ENCODE results near the gene POU3F3.

Gene POU3F3

DNA sequence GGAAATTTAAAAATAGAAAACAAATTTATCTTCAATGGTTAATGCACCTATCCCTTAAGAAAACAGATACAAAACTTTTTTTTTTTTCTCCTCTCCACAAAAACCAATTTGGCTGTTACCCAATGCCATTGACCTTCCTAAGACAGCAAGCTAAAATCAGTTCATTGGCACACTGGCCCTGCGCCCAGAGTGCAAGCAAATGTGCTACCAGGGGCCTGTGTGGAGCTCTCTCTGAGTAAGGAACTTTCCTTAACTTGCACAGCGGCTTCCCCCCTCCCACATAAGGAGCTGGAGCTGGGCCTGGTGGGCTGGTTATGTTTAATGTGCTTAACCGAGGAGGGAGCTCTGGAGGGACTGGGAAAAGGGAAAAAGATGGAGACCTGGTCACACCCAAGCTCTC, 17.6 kb upstream of the POU3F3 start:
- no peak for FAIRE-seq
- DNase-seq (ENCODE audit: insufficient read length) = no peak
- TF ChIP-seq POLR2AphosphoS5 (IDR thresholded peaks at IDR 0.05; ENCODE audit: low read depth, low read length) (no peak), TAF1 (IDR thresholded peaks at IDR 0.05; ENCODE audit: borderline replicate concordance, low read depth, low read length) (no peak), POLR2A (IDR thresholded peaks at IDR 0.05; ENCODE audit: low read depth, low read length) (no peak)

DNA sequence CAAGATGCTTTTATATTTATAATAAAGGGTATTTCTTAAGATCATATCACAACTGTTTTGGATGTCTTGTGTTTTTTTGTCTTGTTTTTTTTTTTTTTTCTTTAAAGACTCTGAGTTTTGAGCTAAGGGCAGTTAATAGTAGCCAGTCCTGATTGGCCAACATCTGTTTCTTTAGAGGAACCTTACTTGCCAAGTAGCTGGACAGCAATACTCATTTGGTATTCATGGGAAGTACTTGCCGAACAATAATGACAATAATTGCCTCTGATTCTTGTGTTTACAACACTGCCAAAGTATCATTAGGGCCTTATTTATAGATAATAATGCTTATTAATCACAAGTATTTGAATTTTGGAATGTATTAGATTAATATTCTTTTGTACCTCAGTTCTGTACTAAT, 17.1 kb upstream of the POU3F3 start:
- DNase-seq (ENCODE audit: insufficient read length) = no peak
- no peak for TF ChIP-seq POLR2AphosphoS5 (IDR thresholded peaks at IDR 0.05; ENCODE audit: low read depth, low read length)
- no peak for TF ChIP-seq POLR2A (IDR thresholded peaks at IDR 0.05; ENCODE audit: low read depth, low read length)
- FAIRE-seq = no peak

DNA sequence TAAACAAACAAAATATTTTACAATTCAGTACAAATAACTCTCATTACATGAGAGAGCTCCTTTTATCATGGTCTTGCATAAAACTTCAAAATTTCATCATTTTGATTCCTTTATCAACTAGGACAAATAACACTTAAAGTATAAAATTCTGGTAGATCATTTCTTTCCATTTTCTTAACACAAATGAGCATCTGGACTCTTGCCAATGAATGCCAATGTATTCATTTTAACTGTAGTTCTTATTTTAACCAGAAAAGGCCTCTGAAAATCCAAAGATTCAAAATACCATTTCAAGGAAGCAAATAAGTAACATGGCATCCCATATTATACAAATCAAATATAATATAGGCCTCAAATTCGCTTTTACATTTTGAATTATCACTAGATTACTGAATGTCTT, 13.8 kb upstream of the POU3F3 start:
- TF ChIP-seq POLR2AphosphoS5 (IDR thresholded peaks at IDR 0.05; ENCODE audit: low read depth, low read length) (no peak), TAF1 (IDR thresholded peaks at IDR 0.05; ENCODE audit: borderline replicate concordance, low read depth, low read length) (no peak), POLR2A (IDR thresholded peaks at IDR 0.05; ENCODE audit: low read depth, low read length) (no peak)
- DNase-seq (ENCODE audit: insufficient read length) (no peak), FAIRE-seq (no peak)

DNA sequence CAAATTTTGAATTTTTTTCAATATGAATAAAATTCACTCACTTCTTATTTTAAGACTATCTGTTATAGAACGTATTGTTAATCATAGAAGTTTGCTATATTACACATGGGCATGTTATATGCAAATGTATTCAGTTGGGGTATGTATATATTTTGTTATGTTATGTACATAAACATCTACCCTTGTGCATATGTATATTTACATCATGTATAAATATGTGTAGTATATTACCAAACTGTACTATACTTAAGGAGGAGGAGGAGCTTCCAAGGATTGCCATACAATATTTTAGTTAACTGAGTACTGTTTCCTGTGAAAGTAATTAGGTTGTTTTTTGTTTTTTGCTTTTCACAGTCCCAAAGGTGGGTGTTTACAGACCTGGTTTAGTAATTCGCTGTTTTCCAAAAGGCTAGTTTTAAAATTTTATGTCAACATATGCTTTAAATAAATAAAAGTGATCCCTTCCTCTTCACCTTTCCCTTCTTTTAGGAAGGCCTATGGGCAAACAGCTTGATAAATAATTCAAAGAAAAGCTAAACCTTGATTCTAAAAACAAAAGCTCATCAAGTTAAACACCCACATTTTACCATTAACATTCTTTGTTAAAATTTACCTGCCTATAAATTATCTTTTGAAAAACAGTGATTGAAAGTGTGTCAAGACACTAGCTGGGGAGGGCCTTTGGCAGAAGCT, 12.9 kb upstream of the POU3F3 start:
- DNase-seq (ENCODE audit: insufficient read length) (no peak), FAIRE-seq (no peak)
- TF ChIP-seq TAF1 (IDR thresholded peaks at IDR 0.05; ENCODE audit: borderline replicate concordance, low read depth, low read length) (no peak), POLR2AphosphoS5 (IDR thresholded peaks at IDR 0.05; ENCODE audit: low read depth, low read length) (no peak), POLR2A (IDR thresholded peaks at IDR 0.05; ENCODE audit: low read depth, low read length) (no peak)

DNA sequence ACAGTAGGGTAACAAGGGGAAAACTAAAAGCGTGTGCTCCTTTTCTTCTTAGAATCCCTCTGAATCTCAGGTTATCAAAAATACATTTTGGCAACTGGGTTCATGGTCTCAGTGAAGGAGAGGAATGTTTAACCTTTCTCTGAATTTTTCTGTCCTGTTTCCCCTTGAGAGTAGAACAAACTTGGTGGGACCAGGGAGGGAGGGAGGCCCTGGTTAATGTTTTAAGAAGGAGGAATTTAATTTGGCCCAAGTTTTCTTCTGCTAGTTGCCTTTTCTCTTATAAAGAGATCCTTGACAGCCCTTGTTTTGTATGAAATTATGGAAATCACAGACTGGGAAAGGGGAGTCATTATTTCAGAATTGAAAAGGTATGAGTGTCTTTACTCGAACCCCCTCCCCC, 12.2 kb upstream of the POU3F3 start:
- FAIRE-seq (no peak), DNase-seq (ENCODE audit: insufficient read length) (no peak)
- TF ChIP-seq POLR2AphosphoS5 (IDR thresholded peaks at IDR 0.05; ENCODE audit: low read depth, low read length) (no peak), POLR2A (IDR thresholded peaks at IDR 0.05; ENCODE audit: low read depth, low read length) (no peak), TAF1 (IDR thresholded peaks at IDR 0.05; ENCODE audit: borderline replicate concordance, low read depth, low read length) (no peak)

DNA sequence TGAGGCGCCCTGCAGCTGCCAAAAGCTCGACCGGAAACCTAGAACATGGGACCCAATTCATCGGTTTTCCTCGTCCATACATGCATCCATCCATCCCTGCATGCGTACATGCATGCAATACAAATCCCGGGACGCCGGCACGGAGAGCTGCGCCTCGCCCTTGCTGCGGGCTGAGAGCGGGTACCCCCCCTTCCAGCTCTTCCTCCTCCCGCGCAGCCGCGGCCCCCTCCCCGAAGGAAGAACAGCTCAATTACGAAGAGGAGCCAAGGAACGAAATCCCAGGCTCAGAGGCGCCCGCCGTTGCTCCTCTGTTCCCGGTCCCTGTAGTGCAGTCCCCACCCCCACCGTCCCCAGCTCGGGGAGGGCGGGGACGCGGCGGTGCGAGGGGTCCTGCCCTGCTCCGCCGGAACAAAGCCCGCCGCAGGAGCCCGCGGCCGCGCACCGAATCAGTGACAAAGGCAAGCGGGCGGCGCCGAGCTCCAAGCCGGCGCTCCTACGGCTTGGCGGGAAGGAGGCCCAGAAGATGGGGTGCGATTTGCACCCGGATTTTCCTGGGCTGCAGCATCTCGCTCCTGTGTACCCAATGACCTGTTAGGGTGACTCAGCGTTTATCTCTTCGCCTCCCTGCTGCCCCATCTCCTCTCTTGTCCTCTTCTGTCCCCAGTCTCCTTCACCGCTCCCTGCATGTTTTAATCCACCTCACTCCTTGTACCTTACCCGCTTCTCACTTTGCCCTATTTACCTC, 8.9 kb upstream of the POU3F3 start:
- FAIRE-seq (no peak), DNase-seq (ENCODE audit: insufficient read length) (no peak)
- no peak for TF ChIP-seq TAF1 (IDR thresholded peaks at IDR 0.05; ENCODE audit: borderline replicate concordance, low read depth, low read length)

DNA sequence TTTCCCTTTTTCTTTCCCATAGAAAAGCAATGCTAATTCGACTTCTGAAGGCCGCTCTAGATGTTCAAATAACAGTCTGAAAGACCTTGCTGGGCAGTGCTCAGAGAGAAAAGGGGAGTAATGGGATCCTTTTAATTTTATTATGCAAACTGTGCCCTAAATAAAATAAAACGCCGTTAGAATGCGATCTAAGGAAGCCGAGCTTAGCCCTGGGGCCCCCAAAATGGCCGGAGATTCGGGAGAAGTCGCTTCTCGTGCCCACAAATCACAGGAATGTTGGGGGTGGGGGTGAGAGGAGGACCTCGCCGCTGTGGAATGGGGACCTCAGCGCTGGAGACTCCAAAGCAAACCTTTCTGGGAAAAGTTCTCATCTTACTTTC, 8.4 kb upstream of the POU3F3 start:
- DNase-seq (ENCODE audit: insufficient read length) = no peak
- TF ChIP-seq POLR2A (IDR thresholded peaks at IDR 0.05; ENCODE audit: low read depth, low read length) (no peak), POLR2AphosphoS5 (IDR thresholded peaks at IDR 0.05; ENCODE audit: low read depth, low read length) (no peak), TAF1 (IDR thresholded peaks at IDR 0.05; ENCODE audit: borderline replicate concordance, low read depth, low read length) (no peak)
- no peak for FAIRE-seq

DNA sequence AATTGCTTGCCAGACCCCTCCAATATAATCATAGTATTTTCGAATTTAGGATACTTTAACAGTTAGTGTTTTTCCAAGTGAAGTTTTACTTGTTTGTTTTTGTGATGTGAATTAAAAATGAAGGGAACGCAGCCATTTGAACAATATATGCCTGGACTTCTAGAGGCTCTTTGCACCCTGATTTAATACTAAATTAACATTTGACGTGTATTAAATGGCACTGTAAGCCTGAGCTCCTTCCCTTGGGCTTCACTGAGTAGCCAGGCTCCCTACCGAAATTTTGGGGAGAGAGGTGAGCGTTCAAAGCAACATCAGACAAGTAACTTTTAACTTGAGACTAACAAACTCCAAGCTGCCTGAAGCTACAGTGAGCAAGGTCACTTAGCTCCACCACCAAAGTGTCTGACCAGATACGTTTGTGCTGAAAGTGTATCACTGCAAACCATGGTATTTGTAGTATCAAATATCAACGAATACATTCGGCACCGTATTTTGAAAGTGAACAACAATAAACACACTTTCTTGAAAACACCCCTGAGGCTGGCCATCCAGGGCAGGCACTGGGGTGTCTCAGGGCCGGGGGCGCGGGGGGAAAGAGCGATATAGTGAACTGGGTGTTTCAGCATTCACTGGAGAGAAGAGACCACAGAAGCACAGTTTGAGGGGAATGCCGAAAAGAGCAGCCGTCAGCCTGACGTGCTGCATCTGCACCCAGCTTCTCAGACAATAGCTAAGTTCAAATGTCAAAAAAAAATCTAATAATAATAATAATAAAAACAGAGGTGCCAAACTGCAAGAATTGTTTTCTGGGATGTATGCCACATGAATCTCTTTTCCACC, 7.7 kb upstream of the POU3F3 start:
- DNase-seq (ENCODE audit: insufficient read length) (no peak), FAIRE-seq (no peak)
- no peak for TF ChIP-seq POLR2A (IDR thresholded peaks at IDR 0.05; ENCODE audit: low read depth, low read length)
- no peak for TF ChIP-seq POLR2AphosphoS5 (IDR thresholded peaks at IDR 0.05; ENCODE audit: low read depth, low read length)
- TF ChIP-seq TAF1 (IDR thresholded peaks at IDR 0.05; ENCODE audit: borderline replicate concordance, low read depth, low read length) = no peak

DNA sequence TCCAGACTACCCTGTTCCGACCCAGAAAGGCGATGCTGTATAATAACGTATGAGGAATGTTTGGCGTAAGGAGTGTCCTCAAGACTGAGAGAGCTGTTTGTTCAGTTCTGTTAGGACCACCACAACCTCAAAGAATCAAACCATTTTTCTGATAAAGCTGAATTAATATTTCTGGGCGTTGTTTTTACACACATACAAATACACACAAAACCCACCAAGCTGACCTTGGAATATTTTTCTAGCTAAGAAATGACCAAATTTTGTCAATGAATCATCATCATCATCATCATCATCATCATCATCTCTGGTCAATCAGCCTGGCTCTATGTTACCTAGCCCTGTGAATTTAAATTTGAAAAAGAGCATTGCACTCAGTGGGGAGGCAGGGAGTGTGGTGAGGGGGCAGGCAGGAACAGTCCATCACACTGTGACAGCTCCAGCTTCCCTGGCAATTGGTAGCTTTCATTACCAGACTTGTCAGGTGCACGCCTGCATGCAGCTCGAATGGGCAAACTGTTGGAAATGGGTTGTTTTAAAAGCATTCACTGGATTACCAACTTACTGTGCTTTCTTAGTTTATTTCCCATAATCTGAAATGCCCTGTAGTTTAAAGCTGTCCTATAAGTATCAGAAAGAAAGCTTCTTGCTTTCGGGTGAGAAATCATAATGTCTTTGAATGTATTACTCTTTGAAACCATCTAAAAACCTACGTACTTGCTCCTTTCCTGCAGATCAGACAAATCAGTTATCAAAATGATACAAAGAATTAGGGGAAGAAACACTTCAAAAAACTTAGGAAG, 6.9 kb upstream of the POU3F3 start:
- TF ChIP-seq POLR2AphosphoS5 (IDR thresholded peaks at IDR 0.05; ENCODE audit: low read depth, low read length) = no peak
- FAIRE-seq = no peak
- no peak for DNase-seq (ENCODE audit: insufficient read length)

DNA sequence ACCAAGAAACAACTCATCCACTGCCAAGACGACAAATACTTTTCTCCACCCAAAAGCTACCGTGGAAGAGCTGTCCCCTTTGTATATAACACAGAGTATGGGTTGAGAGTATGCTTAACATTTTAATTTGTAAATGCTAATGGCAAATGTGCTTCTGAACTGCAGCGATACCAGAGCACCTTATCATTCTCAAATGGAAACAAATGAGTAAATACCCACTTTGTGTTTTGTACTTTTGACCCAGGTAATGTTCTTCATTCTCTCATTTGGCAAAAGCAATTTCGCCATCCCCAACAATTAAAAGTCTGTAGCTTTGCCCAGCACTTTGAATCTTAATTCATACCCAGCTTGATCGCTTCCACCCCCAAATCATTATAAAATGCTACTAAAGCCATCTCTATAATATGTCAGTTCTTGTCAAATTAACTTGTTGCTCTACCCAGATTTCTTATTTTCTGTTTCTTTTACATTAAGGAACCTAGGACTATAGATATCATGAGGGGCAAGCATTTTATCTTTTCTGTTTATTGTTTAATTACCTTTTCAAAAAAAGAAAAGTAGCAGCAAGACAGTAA, 6.2 kb upstream of the POU3F3 start:
- DNase-seq (ENCODE audit: insufficient read length) (no peak), FAIRE-seq (no peak)
- TF ChIP-seq POLR2A (IDR thresholded peaks at IDR 0.05; ENCODE audit: low read depth, low read length) (no peak), TAF1 (IDR thresholded peaks at IDR 0.05; ENCODE audit: borderline replicate concordance, low read depth, low read length) (no peak), POLR2AphosphoS5 (IDR thresholded peaks at IDR 0.05; ENCODE audit: low read depth, low read length) (no peak)

DNA sequence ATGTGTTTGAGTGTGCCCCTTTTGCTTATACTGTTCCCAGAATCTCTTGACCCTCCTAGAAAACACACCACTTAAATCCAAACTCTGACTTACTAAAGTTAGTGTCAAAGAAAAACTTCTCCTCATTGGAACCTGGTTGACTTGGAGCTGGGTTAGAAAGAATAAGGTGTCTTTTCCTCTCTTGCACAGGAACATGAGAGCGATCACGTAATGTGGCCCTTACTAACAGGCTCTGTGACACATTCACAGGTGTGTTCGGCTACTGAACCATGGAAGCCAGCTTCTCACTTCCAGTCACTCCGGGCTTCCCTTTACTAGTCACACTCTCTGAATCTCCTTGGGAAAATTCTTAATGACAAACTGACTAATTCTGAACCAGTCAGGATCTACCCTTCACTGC, 5.4 kb upstream of the POU3F3 start:
- TF ChIP-seq POLR2AphosphoS5 (IDR thresholded peaks at IDR 0.05; ENCODE audit: low read depth, low read length) (no peak), POLR2A (IDR thresholded peaks at IDR 0.05; ENCODE audit: low read depth, low read length) (no peak)
- DNase-seq (ENCODE audit: insufficient read length) = no peak

More for the DNA sequence above, 5.4 kb upstream of the POU3F3 start:
- FAIRE-seq = no peak

Data from GM12892 (cell line).